Ovary (tissue), 9 donors: ENCODE results near the gene PAK1. TPM values are rescaled to one million over a fixed set of nuclear protein-coding genes. Genes with fewer than 3 reads are reported as not detected.
A peak's percentile ranks its signal among the peaks of the same experiment; 100 is the strongest.

Experiments used
- DNase-seq, 5 donors: peaks; one replicate each; pipeline ENCODE4 v3.0.0-alpha.2; 2019 to 2020
- H3K27ac ChIP-seq, 2 donors: fragments of 200-600 bp; one replicate each; pipeline versions ENCODE4 v1.5.1 to v1.8.0; 2019 to 2022
- H3K27me3 ChIP-seq: fragments of 200-600 bp; one replicate; pipeline ENCODE4 v1.8.0; 2022
- H3K36me3 ChIP-seq: fragments of 200-600 bp; sonication (generic); one replicate; pipeline ENCODE4 v1.5.1; 2019
- H3K4me1 ChIP-seq: one replicate; pipeline ENCODE4 v1.8.1; 2013; ENCODE audit warnings: mild to moderate bottlenecking, moderate library complexity; ENCODE audit not compliant: insufficient read depth
- H3K4me3 ChIP-seq: fragments of 200-600 bp; sonication (generic); one replicate; pipeline ENCODE4 v1.5.1; 2017
- H3K9me3 ChIP-seq, 2 donors: fragments of 200-600 bp in 1 of 2; sonication (generic) in 1 of 2; one replicate each; pipeline versions ENCODE4 v1.5.1 to v1.8.1; 2013 to 2019; ENCODE audit warnings: mild to moderate bottlenecking in 1 of 2, moderate library complexity in 1 of 2
- CTCF ChIP-seq, 3 donors: fragments of 450-650 bp in 2 of 3; fragments of 200-600 bp in 1 of 3; IDR thresholded peaks; one replicate each; pipeline versions ENCODE4 v1.5.1 to v1.8.0; 2016 to 2022; ENCODE audit warnings: antibody characterized with exemption in 3 of 3, mild to moderate bottlenecking in 1 of 3
- EP300 ChIP-seq: sonication (generic); formaldehyde crosslinking; IDR thresholded peaks from one replicate; pipeline ENCODE4 v1.6.1; 2017; ENCODE audit warnings: antibody characterized with exemption
- POLR2A ChIP-seq: fragments of 450-650 bp; IDR thresholded peaks from one replicate; pipeline ENCODE4 v1.6.1; 2017; ENCODE audit warnings: antibody characterized with exemption, mild to moderate bottlenecking, moderate library complexity
- WGBS, 3 donors: extraction: QIAGEN DNeasy Blood & Tissue Kit in 1 of 3; methylation state at CpG; one replicate each; pipeline versions ENCODE4 v1.1.5 to v1.1.7; 2013 to 2017; 5-methylcytosine and 5-hydroxymethylcytosine counted together
- intact Hi-C, 4 donors: fragments of 100-400 bp; cut with DNase I; formaldehyde crosslinking; loops; one replicate each; pipeline versions ENCODE4 v1.11.0 to v1.15.1; 2022 to 2023
- polyA plus RNA-seq, 2 donors: library from polyadenylated mRNA; stranded (reverse); fragments of 200-250 nt in 1 of 2; fragments of 350-450 nt in 1 of 2; fragmentation: Illumina TruSeq in 1 of 2; extraction: RNeasy Lipid Tissue Mini Kit (QIAGEN cat#74804) in 1 of 2; gene quantifications; one replicate each; pipeline ENCODE4 v1.2.3, GENCODE V29; 2013 to 2014
- total RNA-seq, 7 donors: library from RNA; depleted of rRNA in 2 of 7; stranded (reverse); fragments of >200 nt in 2 of 7; fragmentation: NEBNext Ultra II Directional in 3 of 7; extraction: Animal tissue kit (Norgen Biotek cat#: 25700) in 3 of 7; gene quantifications; one replicate each; pipeline versions ENCODE4 v1.1.0 to v1.2.4, GENCODE V29; 2016 to 2023
- donor health status: DM: no; HTN: no; CAD: no; lungs with moderate emphysema.
- donor health status: DM: no; HTN: no; CAD: no.
- donor health status: Bipolar disorder and iron deficiency.
- donor health status: DM: yes; HTN: yes; CAD: no.
- donor health status: DM: no; HTN: no; CAD: no.
- donor health status: DM: yes; HTN: yes; CAD: no.

Gene PAK1
- total and polyA plus RNA-seq, 9 donors, result 18.4 to 53.0 (median 42.3) TPM

GRCh38 chr11:77322926-77323590 is 150.8 kb downstream of the PAK1 start:
- DNase-seq, result no peak
- Histone ChIP-seq H3K4me1 (peaks cover 5% of the 10 kb centered on the region), H3K9me3 (no peaks in the 10 kb centered on the region), H3K27ac (no peak overlapping the region), H3K4me3 (no peak overlapping the region), H3K27me3 (no peaks in the 10 kb centered on the region), H3K36me3 (no peaks in the 10 kb centered on the region)
- TF ChIP-seq POLR2A (no peak), CTCF (IDR thresholded peaks at IDR 0.05) (no peak), EP300 (no peak)
- WGBS, 3 donors, result 56 to 73% (median 65%) methylated on average over 2 of the region's 2 CpGs
- intact Hi-C loops, result no loop called here

GRCh38 chr11:77322506-77322905 is 151.4 kb downstream of the PAK1 start:
- Histone ChIP-seq H3K27me3 (no peaks in the 10 kb centered on the region), H3K4me3 (no peak overlapping the region), H3K4me1 (peaks cover 6% of the 10 kb centered on the region), H3K36me3 (no peaks in the 10 kb centered on the region), H3K27ac (no peak overlapping the region), H3K9me3 (no peaks in the 10 kb centered on the region)
- intact Hi-C loops, result no loop called here
- peak in 2 of 5 donors; percentile 38 to 50 for DNase-seq
- 8 to 33% (median 10%) methylated on average over 2 of the region's 2 CpGs for WGBS, 3 donors
- TF ChIP-seq POLR2A, result no peak
- no peak for TF ChIP-seq CTCF (IDR thresholded peaks at IDR 0.05)
- no peak for TF ChIP-seq EP300

GRCh38 chr11:77320351-77320750 is 153.5 kb downstream of the PAK1 start:
- Histone ChIP-seq H3K4me1 (peaks cover 12% of the 10 kb centered on the region), H3K36me3 (no peaks in the 10 kb centered on the region), H3K27me3 (no peaks in the 10 kb centered on the region), H3K27ac (no peak overlapping the region), H3K4me3 (no peak overlapping the region), H3K9me3 (no peaks in the 10 kb centered on the region)
- WGBS, 3 donors, result 43 to 63% (median 52%) methylated on average over 1 of the region's 1 CpG
- intact Hi-C loops, result no loop called here
- TF ChIP-seq EP300 (no peak), POLR2A (no peak), CTCF (IDR thresholded peaks at IDR 0.05) (no peak)
- DNase-seq, result no peak

GRCh38 chr11:77318600-77318999 is 155.3 kb downstream of the PAK1 start:
- peaks cover 12% of the 10 kb centered on the region for H3K4me1 ChIP-seq
- no peaks in the 10 kb centered on the region for H3K9me3 ChIP-seq
- no peak overlapping the region for H3K27ac ChIP-seq
- intact Hi-C loops, result no loop called here
- no peaks in the 10 kb centered on the region for H3K27me3 ChIP-seq
- WGBS, 3 donors, result 89 to 91% (median 90%) methylated on average over 2 of the region's 2 CpGs
- no peaks in the 10 kb centered on the region for H3K36me3 ChIP-seq
- TF ChIP-seq EP300 (no peak), POLR2A (no peak), CTCF (IDR thresholded peaks at IDR 0.05) (no peak)
- H3K4me3 ChIP-seq, result no peak overlapping the region
- DNase-seq, result no peak
